ENCODE measurements around the gene MS4A5. TPM values are rescaled to one million over a fixed set of nuclear protein-coding genes. Genes with fewer than 3 reads are reported as not detected.
"Not testable (repeated sequence)": the region's sequence is repeated elsewhere in the genome, so short reads cannot be mapped to it uniquely, and the experiment has no call there.

Gene MS4A5
- total RNA-seq, 1 donor from 2014 or later, result not detected

GRCh38 chr11:60428517-60428916, 855 bp upstream of the MS4A5 start:
- Mint-ChIP-seq H3K4me3 (ENCODE audit: unreplicated experiment) (no peak overlapping the region), H3K27ac (ENCODE audit: unreplicated experiment) (no peak overlapping the region), H3K9me3 (ENCODE audit: unreplicated experiment) (no peaks in the 10 kb centered on the region), H3K27me3 (ENCODE audit: unreplicated experiment) (no peaks in the 10 kb centered on the region), H3K36me3 (ENCODE audit: unreplicated experiment) (no peaks in the 10 kb centered on the region), H3K4me1 (ENCODE audit: low read depth, unreplicated experiment) (no peaks in the 10 kb centered on the region)
- no peak for DNase-seq
- TF ChIP-seq CTCF (IDR thresholded peaks at IDR 0.05; ENCODE audit: partially characterized antibody, unreplicated experiment), result no peak

GRCh38 chr11:60431251-60431650, 1.9 kb downstream of the MS4A5 start:
- H3K27ac Mint-ChIP-seq (ENCODE audit: unreplicated experiment), result no peak overlapping the region
- no peak overlapping the region for H3K4me3 Mint-ChIP-seq (ENCODE audit: unreplicated experiment)
- H3K36me3 Mint-ChIP-seq (ENCODE audit: unreplicated experiment), result no peaks in the 10 kb centered on the region
- no peaks in the 10 kb centered on the region for H3K9me3 Mint-ChIP-seq (ENCODE audit: unreplicated experiment)
- H3K4me1 Mint-ChIP-seq (ENCODE audit: low read depth, unreplicated experiment), result no peaks in the 10 kb centered on the region
- no peak for DNase-seq
- no peaks in the 10 kb centered on the region for H3K27me3 Mint-ChIP-seq (ENCODE audit: unreplicated experiment)
- no peak for TF ChIP-seq CTCF (IDR thresholded peaks at IDR 0.05; ENCODE audit: partially characterized antibody, unreplicated experiment)

DNA sequence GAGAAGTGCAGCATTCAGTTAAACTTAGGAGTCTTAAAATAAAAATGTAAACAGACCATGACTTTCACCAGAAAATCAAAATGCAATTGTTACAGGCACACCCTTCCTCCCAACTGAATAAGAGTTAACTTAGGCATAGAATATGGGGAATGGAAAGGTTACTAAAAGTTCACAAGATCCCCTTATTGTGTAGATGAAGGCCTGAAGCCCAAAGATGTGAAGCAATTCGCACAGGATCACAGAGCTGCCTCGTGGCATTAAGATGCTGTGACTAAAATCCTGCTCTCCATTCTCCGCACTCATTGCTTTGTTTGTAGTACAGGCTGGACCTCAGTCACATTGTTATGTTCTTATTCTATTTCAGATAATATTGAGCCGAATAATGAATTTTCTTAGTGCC, 4.0 kb downstream of the MS4A5 start:
- Mint-ChIP-seq H3K4me3 (ENCODE audit: unreplicated experiment) (no peak overlapping the region), H3K9me3 (ENCODE audit: unreplicated experiment) (no peaks in the 10 kb centered on the region), H3K27me3 (ENCODE audit: unreplicated experiment) (no peaks in the 10 kb centered on the region), H3K27ac (ENCODE audit: unreplicated experiment) (no peak overlapping the region), H3K36me3 (ENCODE audit: unreplicated experiment) (no peaks in the 10 kb centered on the region), H3K4me1 (ENCODE audit: low read depth, unreplicated experiment) (no peaks in the 10 kb centered on the region)
- DNase-seq, result no peak
- no peak for TF ChIP-seq CTCF (IDR thresholded peaks at IDR 0.05; ENCODE audit: partially characterized antibody, unreplicated experiment)

GRCh38 chr11:60447070-60447469, 17.7 kb downstream of the MS4A5 start:
- H3K27ac Mint-ChIP-seq (ENCODE audit: unreplicated experiment), result no peak overlapping the region
- no peak for DNase-seq
- TF ChIP-seq CTCF (IDR thresholded peaks at IDR 0.05; ENCODE audit: partially characterized antibody, unreplicated experiment), result no peak
- no peaks in the 10 kb centered on the region for H3K9me3 Mint-ChIP-seq (ENCODE audit: unreplicated experiment)
- H3K36me3 Mint-ChIP-seq (ENCODE audit: unreplicated experiment), result no peaks in the 10 kb centered on the region
- no peak overlapping the region for H3K4me3 Mint-ChIP-seq (ENCODE audit: unreplicated experiment)
- peaks cover 3% of the 10 kb centered on the region for H3K27me3 Mint-ChIP-seq (ENCODE audit: unreplicated experiment)
- no peaks in the 10 kb centered on the region for H3K4me1 Mint-ChIP-seq (ENCODE audit: low read depth, unreplicated experiment)

DNA sequence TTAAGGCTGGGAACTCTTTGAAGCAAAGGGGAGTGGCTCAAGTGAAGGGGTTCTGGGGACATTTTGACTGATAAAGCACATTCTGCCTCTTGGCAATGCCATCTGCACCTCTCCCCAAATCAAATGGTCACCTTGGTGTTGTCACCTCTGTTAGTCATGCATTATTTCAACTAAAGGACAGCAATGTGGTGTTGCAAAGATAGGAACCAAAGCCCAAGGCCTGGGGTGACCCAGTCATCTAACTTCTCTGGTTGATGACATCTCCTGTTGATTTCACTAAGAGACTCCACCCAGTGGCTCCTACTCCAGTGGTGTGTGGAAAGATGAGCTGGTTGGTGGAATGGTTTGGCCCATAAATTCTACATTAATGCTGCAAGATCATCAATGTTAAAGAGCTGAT, 18.5 kb downstream of the MS4A5 start:
- H3K27me3 Mint-ChIP-seq (ENCODE audit: unreplicated experiment), result peaks cover 3% of the 10 kb centered on the region
- H3K36me3 Mint-ChIP-seq (ENCODE audit: unreplicated experiment), result no peaks in the 10 kb centered on the region
- peaks cover 2% of the 10 kb centered on the region for H3K9me3 Mint-ChIP-seq (ENCODE audit: unreplicated experiment)
- H3K4me3 Mint-ChIP-seq (ENCODE audit: unreplicated experiment), result no peak overlapping the region
- no peaks in the 10 kb centered on the region for H3K4me1 Mint-ChIP-seq (ENCODE audit: low read depth, unreplicated experiment)
- DNase-seq, result no peak
- no peak overlapping the region for H3K27ac Mint-ChIP-seq (ENCODE audit: unreplicated experiment)
- no peak for TF ChIP-seq CTCF (IDR thresholded peaks at IDR 0.05; ENCODE audit: partially characterized antibody, unreplicated experiment)

DNA sequence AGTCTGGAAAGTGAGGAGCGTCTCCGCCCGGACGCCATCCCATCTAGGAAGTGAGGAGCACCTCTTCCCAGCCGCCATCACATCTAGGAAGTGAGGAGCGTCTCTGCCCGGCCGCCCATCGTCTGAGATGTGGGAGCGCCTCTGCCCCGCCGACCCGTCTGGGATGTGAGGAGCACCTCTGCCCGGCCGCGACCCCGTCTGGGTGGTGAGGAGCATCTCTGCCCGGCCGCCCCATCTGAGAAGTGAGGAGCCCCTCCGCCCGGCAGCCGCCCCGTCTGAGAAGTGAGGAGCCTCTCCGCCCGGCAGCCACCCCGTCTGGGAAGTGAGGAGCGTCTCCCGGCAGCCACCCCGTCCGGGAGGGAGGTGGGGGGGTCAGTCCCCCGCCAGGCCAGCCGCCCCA, 21.8 kb downstream of the MS4A5 start:
- not testable (repeated sequence) for H3K27ac Mint-ChIP-seq (ENCODE audit: unreplicated experiment); H3K27me3 Mint-ChIP-seq (ENCODE audit: unreplicated experiment); H3K4me3 Mint-ChIP-seq (ENCODE audit: unreplicated experiment); DNase-seq; H3K9me3 Mint-ChIP-seq (ENCODE audit: unreplicated experiment); H3K4me1 Mint-ChIP-seq (ENCODE audit: low read depth, unreplicated experiment); H3K36me3 Mint-ChIP-seq (ENCODE audit: unreplicated experiment)

All from glutamatergic neuron (in vitro differentiated cells).